GM13976 (cell line): ENCODE data around the gene HOXB2.

Experiments
- DNase-seq: peaks from one replicate; pipeline ENCODE4 v3.0.0; 2012; ENCODE audit warnings: low spot score
- in situ Hi-C: fragments of 300-500 bp; cut with MboI; formaldehyde crosslinking; loops from one replicate; pipeline ENCODE4 v1.12.0; 2022; ENCODE audit warnings: low sequenced_read_pairs, mixed read lengths, inconsistent platforms; ENCODE audit not compliant: unreplicated experiment
- TF ChIP-seq, protein P1 (sequence below): IDR thresholded peaks from 2 replicates; pipeline ENCODE4 v1.5.1; 2012; ENCODE audit warnings: borderline replicate concordance, mild to moderate bottlenecking; ENCODE audit not compliant: insufficient read depth; ENCODE audit errors: extremely low read depth, missing control alignments, control extremely low read depth

The HOXB2 gene

DNA sequence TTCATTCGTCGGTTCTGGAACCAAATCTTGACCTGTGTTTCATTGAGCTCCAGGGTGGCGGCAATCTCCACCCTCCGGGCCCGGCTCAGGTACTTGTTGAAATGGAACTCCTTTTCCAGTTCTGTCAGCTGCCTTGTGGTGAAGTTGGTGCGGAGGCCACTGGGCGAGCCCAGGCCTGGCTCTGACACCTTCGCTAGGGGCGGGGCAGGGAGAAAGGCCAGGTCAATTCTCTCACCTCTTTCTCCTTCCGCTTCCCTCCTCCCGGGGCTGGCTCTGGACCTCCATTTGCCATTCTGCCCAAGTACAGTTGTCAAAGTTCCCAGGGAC lies 15.3 kb downstream of the HOXB2 start:
- TF ChIP-seq, protein P1, sequence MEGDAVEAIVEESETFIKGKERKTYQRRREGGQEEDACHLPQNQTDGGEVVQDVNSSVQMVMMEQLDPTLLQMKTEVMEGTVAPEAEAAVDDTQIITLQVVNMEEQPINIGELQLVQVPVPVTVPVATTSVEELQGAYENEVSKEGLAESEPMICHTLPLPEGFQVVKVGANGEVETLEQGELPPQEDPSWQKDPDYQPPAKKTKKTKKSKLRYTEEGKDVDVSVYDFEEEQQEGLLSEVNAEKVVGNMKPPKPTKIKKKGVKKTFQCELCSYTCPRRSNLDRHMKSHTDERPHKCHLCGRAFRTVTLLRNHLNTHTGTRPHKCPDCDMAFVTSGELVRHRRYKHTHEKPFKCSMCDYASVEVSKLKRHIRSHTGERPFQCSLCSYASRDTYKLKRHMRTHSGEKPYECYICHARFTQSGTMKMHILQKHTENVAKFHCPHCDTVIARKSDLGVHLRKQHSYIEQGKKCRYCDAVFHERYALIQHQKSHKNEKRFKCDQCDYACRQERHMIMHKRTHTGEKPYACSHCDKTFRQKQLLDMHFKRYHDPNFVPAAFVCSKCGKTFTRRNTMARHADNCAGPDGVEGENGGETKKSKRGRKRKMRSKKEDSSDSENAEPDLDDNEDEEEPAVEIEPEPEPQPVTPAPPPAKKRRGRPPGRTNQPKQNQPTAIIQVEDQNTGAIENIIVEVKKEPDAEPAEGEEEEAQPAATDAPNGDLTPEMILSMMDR, result no peak
- DNase-seq, result no peak
- in situ Hi-C loops, result no loop called here

DNA sequence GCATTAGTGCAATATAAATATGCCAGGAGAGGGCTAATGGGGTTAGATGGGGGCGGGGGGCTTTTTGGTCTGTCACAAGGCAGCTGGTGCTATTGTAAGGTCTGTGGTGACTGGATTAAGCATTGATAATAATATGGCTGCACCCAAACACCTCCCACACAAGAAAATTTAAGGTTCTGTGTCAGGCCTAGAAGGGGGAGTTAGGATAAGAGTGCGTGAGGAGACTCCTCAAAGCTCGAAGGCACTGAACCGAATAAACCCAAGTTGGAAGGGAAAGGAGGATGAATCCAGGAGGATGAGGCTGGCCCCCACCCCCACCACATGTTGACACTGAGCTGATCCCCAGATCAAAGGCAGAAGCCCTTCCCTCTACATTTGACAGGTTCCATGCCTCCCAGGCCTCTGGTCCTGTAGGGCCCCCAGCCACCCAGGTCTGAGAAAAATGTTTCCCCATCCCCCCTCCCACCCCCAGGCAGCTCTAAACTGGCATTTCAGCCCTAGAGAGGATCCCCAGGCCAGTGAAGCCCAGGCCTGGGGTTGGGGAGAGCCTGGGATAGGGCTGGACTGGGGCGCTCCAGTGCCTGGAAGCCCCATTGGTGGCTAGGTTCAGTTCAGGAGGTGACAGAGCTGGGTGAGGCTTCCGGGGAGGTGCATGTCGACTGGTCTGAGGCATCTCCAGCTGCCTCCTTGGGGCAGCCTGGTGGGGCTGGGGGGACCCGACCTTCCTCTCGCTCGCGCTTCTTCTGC lies 15.8 kb downstream of the HOXB2 start:
- in situ Hi-C loops, result no loop called here
- no peak for DNase-seq
- TF ChIP-seq, protein P1, result no peak

- TF ChIP-seq, protein P1, result no peak
- DNase-seq, result no peak
- in situ Hi-C loops, result no loop called here
Measured at GRCh38 chr17:48528153-48528935, 16.6 kb downstream of the HOXB2 start.

- in situ Hi-C loops, result no loop called here
- DNase-seq, result no peak
- TF ChIP-seq, protein P1, result no peak
Measured at GRCh38 chr17:48527547-48527932, 17.4 kb downstream of the HOXB2 start.

DNA sequence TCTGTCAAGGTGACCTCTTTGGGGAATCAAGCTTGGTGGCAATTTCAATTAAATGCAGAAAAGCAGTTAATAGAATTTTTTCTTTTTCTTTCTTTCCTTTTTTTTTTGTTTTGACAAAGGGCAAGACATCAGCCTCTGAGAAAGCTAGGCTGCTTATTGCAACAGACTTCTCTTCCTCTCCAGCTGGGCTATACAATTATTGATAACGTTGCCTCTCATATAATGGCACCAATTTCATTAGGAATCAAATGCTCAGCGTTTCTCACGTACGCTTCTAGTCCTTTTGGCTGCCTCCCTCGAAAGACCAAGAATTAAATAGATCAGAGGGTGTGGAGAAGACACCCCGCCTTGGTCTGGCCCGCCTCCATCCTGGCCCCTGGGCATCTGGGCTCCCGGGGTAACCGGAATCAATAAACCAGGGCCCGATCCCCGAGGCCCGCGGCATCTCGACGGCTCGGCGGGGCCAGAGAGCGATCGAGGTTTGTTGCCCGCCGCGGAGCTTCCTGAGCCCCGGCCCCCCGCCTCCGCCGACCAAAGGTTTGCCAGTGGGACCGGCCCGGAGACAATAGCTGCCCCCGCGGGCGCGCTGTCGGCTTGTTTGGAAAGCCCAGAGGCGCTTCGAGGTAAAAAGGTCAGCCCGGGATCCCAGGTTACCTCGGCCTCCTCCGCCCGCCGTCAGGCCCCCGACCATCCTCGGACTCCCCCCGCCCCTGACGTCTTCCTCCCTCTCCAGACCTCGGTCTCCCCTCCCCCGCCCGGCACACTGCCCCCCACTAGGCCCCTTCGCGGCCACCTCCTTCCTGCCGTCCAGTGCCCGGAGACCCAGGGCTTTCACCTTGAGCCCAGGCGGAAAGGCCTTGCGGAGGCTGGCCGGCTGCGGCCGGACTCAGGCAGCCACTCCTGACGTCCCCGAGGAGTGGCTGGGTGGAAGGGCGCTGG lies 18.0 kb downstream of the HOXB2 start:
- in situ Hi-C loops, result no loop called here
- no peak for DNase-seq

More for the DNA sequence above, 18.0 kb downstream of the HOXB2 start:
- TF ChIP-seq, protein P1, result no peak
